TTC549 (cell line): ENCODE results near the gene CHST11.
"Not testable (repeated sequence)": the region's sequence is repeated elsewhere in the genome, so short reads cannot be mapped to it uniquely, and the experiment has no call there.

Experiments
- FAIRE-seq: peaks from 2 replicates; lab custom pipeline; 2012; peaks lifted over from hg19 to GRCh38; lab: Jason Lieb, UNC

The CHST11 gene

GRCh38 chr12:104505095-104505818, 48.5 kb downstream of the CHST11 start:
- no peak for FAIRE-seq

DNA sequence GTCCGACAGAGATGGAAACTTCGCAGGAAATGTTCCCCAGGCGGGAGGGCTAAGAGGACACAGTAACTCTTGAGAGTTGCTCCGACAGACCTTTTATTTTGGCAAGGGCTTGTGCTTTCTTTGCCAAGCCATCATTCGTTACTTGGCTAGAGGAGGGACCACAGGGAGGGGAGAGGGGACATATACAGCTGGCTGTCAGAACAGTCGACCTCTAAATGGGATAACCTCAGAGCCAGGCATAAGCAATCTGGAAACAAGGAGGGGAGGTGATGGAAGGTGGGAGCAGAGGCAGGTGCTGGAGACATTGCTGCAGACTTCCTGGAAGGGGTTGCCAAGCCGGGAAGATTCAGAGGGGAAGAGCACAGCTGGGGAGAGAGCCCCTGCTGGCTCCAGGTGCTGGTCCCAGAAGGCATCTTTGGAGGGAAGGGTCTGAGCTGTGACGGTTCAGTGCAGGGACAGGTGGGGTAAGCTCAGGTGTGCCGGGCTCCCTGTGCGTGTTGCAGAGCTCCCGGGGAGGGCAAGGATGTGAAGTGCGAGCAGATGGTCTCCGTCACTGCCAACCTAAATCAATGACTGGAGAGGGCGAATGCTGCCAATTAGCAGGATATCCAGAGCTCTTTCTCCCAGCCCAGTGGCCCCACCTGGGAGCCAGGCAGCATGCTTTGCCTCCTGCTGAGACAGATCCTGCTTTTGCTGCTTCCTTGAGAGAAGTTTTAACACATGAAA, 50.1 kb downstream of the CHST11 start:
- no peak for FAIRE-seq

DNA sequence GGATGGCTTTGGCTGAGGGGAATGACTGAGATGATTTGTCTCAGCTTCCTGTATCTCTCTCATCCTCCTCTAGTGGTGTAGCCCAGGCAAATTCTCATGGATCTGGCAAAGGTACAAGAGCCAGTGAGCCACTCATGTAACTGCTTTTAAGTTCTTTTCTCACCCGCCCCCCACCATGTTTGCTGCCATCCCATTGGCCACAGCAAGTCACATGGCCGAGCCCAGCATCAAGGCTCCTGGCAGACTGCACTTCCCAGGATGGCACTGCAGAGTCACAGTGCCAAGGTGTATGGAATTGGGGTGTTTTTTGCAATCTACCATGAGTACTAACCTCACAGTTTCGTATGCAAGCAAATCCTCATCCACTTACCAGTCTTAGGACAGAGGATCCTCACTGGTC, 50.9 kb downstream of the CHST11 start:
- no peak for FAIRE-seq

DNA sequence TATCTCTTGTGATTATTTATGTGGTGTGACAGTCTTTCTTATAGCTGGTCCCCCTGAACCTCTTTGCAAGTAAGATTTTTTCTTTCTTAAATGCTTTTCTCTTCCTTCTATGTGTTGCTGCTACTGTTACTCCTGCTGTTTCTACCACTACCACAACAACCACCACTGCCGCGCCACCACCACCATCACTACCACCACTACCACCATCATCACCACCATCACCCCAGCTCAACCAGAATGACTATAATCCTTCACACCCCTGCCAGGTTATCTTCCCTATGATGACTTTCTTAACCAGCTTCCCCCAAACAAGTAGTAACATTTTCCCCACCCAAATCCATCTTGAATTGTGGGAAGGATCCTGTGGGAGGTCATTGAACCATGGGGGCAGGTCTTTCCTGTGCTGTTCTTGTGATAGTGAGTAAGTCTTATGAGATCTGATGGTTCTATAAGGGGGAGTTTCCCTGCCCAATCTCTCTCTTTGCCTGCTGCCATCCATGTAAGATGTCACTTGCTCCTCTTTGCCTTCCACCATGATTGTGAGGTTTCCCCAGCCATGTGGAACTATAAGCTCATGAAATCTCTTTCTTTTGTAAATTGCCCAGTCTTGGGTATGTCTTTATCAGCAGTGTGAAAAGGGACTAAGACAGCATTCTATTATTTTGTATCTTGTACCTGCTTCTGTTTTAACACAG, 52.2 kb downstream of the CHST11 start:
- no peak for FAIRE-seq

GRCh38 chr12:104510145-104510872, 53.6 kb downstream of the CHST11 start:
- FAIRE-seq = no peak

DNA sequence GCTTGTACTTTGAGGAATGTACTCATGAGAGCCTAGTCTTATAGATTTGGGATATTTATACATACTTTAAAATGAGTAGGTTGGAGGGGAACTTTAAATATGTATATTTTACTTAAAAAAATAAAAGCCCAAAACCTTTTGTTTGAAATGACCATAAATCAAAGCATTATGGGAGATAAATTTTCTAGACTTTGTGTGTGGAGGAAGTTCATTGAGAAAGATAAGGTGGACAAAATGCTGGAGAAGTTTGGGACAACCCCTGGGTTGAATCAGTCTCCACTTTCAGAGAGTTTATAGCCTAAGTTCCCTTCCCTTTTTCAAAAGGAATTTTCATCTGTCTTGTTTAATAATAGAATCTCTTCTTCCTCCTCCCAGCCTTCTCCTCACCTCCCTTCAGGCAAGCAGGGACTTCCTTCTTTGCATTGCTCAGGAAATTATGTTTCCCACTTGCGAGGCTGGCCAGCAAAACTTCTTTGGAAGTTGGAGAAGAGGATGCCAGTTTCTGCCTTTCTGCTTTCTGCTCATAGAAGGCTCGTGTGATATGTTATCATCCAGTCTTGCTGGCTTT, 54.2 kb downstream of the CHST11 start:
- FAIRE-seq = no peak

DNA sequence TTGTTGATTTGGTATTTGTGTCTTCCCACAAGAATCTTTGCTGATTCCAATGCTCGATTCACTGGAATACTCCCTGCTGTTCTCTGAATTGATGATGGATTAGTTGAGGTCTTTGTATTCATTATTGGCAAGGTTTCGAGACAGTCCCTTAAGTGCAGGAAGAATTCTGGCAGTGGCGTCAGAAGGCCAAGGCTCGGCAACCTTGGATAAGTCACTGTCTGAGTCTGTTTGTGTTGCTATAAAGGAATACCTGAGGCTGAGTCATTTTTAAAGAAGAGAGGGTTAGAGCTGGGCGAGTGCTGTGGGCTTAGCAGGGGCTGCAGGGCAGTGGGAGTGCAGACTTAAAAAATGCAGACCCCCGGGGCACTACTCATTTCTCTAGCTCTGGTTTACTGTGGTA, 56.9 kb downstream of the CHST11 start:
- FAIRE-seq = no peak

- no peak for FAIRE-seq
Observed at GRCh38 chr12:104514092-104514810, 57.5 kb downstream of the CHST11 start.

DNA sequence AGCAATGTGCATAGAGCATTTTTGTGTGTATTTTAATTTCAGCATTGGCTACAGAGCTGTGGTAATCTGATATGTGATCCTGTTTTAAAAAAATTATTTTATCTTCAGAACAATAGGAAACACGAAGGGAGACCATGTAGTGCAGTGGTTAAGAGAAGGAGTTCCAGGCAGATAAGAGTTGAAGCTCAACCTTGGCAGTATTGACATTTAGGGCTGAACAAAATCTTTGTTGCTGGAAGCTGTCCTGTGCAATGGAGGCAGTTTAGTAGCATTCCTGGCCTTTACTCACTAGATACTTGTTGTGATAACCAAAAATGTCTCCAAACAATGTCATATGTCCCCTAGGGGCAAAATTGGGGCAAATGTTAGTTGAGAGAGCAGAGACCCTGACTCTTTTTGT, 59.2 kb downstream of the CHST11 start:
- FAIRE-seq = no peak

GRCh38 chr12:104516821-104517220, 60.1 kb downstream of the CHST11 start:
- no peak for FAIRE-seq

DNA sequence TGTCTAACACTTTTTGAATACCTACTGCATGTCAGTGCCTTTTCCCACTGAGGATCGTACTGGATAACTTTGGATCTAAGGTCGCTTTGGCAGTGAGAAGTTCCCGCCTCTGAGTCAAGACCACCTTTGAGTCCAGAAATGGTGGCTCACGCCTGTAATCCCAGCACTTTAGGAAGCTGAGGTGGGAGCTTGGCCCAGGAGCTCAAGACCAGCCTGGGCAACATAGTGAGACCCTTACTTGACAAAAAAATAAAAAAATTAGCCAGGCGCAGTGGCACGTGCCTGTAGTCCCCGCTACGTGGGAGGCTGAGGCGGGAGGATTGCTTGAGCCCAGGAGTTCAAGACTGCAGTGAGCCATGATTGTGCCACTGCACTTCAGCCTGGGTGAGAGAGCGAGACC, 61.1 kb downstream of the CHST11 start:
- no peak for FAIRE-seq

GRCh38 chr12:104519190-104520019, 62.7 kb downstream of the CHST11 start:
- FAIRE-seq = no peak

DNA sequence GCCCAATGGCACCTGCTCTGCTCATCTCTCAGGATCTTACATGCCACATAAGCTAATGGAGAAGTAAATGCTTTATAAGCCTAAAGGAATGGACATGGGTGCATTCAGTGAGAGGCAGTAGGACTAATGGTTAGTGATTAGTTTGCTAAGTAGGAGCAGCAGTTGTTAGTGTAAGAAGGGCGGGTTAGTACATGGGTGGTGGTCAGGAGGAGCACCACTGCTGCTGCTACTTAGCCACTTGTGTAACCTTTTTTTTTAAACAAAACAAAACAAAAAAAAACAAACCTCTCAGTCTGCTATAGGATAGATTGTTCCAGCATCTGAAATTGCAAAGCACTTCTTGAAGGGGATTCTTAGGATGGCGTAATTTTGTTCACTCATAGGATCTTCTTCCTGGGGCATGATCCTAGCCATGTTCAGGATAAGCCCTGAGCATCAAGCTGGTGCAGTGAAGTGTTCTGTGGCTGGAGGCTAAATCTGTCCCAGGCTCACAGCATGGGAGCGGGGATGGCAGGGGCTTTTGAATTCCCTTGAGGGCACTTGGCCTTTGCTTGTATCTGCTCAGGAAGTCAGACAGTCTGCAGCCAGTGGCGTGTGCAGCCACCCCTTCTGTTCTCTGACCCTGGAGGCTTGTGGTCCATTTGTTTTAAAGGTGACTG, 63.6 kb downstream of the CHST11 start:
- FAIRE-seq = no peak

- FAIRE-seq = no peak
Observed at GRCh38 chr12:104521731-104522130, 65.0 kb downstream of the CHST11 start.

- no peak for FAIRE-seq
Observed at GRCh38 chr12:104522985-104523722, 66.4 kb downstream of the CHST11 start.

DNA sequence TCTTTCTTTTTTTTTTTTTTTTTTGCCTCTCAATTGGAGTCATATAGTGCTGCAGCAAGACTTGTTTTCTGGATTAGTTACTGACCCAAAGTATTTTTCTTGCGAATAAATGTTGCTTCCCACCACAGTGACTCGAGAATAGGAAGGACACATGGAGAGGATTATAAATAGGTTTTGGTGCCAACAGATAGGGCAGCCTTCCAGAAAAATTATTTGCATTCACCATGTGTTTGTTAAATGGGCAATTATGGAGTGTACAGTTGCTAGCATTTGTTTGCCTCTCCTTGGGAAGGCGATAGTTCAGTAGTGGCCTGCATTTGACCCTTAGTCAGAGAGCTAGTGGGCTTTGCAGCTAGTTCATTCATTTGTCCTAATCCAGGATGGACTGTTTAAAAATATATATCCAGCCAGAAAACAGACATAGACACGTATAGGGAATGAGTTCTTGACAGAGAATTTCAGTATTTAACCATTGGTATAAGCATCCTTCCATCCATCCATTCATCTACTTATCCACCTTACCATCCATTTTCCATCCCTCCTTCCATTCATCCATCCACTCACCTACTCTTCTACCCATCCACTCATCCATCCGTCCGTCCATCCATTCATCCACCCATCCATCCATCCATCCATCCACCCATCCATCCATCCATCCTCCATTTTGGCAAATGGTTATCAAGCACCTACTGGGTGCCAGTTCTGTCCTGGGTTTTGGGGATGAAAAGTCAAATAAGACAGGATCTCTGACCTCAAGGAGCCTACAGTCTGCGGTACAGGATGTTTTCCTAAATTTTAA, 67.5 kb downstream of the CHST11 start:
- FAIRE-seq = no peak

DNA sequence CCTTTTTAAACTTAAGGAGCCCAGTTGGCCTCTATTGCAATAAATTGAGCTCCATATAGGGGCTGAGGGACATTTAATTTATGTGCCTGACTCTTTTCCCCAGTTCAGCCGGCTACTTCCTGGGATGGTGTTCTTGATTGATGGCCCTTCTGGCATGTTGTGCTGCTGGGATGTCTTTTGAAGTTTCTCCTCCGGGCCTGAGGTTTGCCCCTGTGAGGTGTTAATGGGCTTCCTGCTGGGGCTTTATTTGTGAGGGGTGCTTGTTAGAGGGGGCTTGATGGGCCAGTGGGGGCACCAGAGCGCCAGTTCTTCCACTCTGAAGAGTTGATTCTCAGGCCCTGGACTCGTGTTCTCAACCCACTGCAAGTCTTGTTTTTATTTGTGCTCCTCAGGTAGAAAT, 69.6 kb downstream of the CHST11 start:
- FAIRE-seq = no peak

DNA sequence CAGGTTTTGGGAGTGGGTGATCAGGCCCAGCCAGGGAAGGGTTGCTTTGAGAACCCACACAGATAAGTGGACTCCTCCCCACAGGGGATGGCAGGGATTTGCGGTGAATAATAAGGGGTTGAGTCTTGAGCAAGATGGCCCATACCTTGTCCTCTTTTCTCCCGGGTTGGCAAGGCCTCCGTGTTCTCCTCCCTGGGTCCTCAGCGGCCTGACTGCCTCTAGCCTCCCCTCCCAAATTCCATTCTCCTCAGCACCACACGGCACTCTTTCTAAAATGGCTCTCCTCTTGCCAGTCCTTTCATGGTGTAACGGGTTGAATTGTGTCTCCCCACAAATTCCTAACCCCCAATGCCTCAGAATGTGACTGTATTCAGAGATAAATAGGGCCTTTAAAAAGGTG, 70.0 kb downstream of the CHST11 start:
- FAIRE-seq = no peak

DNA sequence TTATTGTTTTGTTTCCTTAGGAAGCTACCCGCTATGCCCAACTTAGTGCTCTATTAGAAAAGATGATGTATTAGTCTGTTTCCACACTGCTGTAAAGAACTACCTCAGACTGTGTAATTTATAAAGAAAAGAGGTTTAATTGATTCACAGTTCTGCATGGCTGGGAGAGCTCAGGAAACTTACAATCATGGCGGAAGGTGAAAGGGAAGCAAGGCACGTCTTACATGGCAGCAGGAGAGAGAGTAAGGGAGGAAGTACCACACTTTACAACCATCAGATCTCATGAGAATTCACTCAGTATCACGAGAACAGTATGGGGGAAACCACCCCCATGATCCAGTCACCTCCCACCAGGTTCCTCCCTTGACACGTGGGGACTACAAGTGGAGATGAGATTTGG, 70.9 kb downstream of the CHST11 start:
- not testable (repeated sequence) for FAIRE-seq
